ENCODE measurements around the gene SECTM1. TPM values are rescaled to one million over a fixed set of nuclear protein-coding genes. Genes with fewer than 3 reads are reported as not detected.

Gene SECTM1
- polyA plus RNA-seq, 2 donors = 2.2 to 10.8 TPM

- Histone ChIP-seq H3K4me3 (ENCODE audit: low read depth in 1 of 2, low read length in 2 of 2) (no peak overlapping the region), H3K27ac (ENCODE audit: low read depth in 2 of 2, low read length in 1 of 2) (no peak overlapping the region), H3K4me1 (ENCODE audit: control insufficient read depth in 2 of 2, insufficient read depth in 2 of 2, low read length in 1 of 2) (peaks cover 0 to 7% of the 10 kb centered on the region in 2 donors), H3K9me3 (ENCODE audit: control insufficient read depth in 2 of 2, insufficient read depth in 1 of 2, low read depth in 1 of 2, low read length in 1 of 2) (no peaks in the 10 kb centered on the region), H3K27me3 (ENCODE audit: control insufficient read depth in 1 of 2, insufficient read depth in 2 of 2, low read length in 2 of 2) (no peaks in the 10 kb centered on the region), H3K36me3 (ENCODE audit: control insufficient read depth in 2 of 2, insufficient read depth in 2 of 2, low read length in 1 of 2) (no peaks in the 10 kb centered on the region)
- WGBS, 2 donors = 64 to 65% methylated on average over 2 of the region's 2 CpGs
These were observed 23.8 kb upstream of the SECTM1 start for GRCh38 chr17:82357394-82357793.

DNA sequence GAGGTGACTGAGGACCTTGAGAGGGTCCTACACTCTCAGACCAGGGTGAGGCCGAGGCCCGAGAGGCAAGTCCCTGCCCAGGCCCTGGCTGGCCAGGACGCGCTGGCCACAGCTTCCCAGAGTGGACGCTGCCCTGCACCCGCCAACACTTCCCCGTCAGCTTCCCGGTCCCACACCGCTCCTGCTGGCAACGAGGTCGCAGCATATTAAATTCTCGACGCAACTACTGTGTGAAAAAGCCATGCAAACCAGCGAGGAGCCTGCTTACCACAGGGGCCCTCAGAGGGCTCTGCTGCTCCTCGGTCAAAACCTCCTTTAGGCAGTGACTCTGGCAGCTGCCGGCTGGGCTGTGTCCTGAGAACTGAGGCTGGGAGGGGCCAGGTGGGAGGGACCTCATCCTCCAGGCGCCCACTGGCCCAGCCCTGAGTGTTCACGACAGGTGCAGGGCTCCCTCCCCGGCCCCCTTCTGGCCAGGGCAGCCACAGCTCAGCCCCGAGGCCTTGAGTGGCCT, 23.3 kb upstream of the SECTM1 start:
- no peaks in the 10 kb centered on the region for H3K36me3 ChIP-seq (ENCODE audit: control insufficient read depth in 2 of 2, insufficient read depth in 2 of 2, low read length in 1 of 2)
- no peaks in the 10 kb centered on the region for H3K9me3 ChIP-seq (ENCODE audit: control insufficient read depth in 2 of 2, insufficient read depth in 1 of 2, low read depth in 1 of 2, low read length in 1 of 2)
- no peak overlapping the region for H3K27ac ChIP-seq (ENCODE audit: low read depth in 2 of 2, low read length in 1 of 2)
- no peak overlapping the region for H3K4me3 ChIP-seq (ENCODE audit: low read depth in 1 of 2, low read length in 2 of 2)
- 54 to 66% methylated on average over 20 of the region's 20 CpGs for WGBS, 2 donors
- H3K27me3 ChIP-seq (ENCODE audit: control insufficient read depth in 1 of 2, insufficient read depth in 2 of 2, low read length in 2 of 2) = no peaks in the 10 kb centered on the region
- peaks cover 0 to 10% of the 10 kb centered on the region in 2 donors for H3K4me1 ChIP-seq (ENCODE audit: control insufficient read depth in 2 of 2, insufficient read depth in 2 of 2, low read length in 1 of 2)

DNA sequence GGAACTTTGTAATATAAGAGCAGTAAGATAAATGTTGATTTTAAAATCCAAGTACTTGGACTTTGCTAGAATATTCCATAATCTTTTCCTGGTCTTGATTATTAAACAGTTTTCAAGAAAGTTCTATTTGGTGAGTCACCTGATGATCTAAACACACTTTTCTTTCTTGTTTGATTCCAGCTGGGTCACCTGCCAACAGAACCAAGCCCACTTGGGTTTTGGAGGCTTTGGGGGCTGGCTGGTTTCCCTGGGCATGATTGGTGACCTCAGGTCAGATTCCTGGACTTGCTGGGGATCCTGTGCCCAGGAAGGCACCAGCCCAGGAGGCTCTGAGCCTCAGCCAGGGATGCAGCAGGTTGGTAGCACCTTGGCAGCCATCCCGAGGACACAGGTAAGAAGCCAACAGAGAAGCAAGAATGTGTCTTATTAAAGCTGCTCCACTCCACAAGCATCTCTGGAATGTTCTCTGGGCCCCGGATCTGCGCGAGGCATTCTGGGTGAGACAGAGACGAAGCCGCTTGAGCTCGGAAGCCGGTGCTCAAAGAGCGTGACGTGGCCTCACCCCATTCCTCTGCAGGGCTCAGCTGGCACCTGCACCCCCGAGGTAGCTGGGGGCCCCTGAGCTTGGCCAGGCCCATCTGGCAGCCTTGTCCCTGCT, 22.3 kb upstream of the SECTM1 start:
- Histone ChIP-seq H3K4me3 (ENCODE audit: low read depth in 1 of 2, low read length in 2 of 2) (no peak overlapping the region), H3K27ac (ENCODE audit: low read depth in 2 of 2, low read length in 1 of 2) (no peak overlapping the region), H3K4me1 (ENCODE audit: control insufficient read depth in 2 of 2, insufficient read depth in 2 of 2, low read length in 1 of 2) (peaks cover 0 to 10% of the 10 kb centered on the region in 2 donors), H3K36me3 (ENCODE audit: control insufficient read depth in 2 of 2, insufficient read depth in 2 of 2, low read length in 1 of 2) (no peaks in the 10 kb centered on the region), H3K27me3 (ENCODE audit: control insufficient read depth in 1 of 2, insufficient read depth in 2 of 2, low read length in 2 of 2) (no peaks in the 10 kb centered on the region), H3K9me3 (ENCODE audit: control insufficient read depth in 2 of 2, insufficient read depth in 1 of 2, low read depth in 1 of 2, low read length in 1 of 2) (no peaks in the 10 kb centered on the region)
- WGBS, 2 donors = 45 to 54% methylated on average over 11 of the region's 11 CpGs

- Histone ChIP-seq H3K36me3 (ENCODE audit: control insufficient read depth in 2 of 2, insufficient read depth in 2 of 2, low read length in 1 of 2) (no peaks in the 10 kb centered on the region), H3K4me3 (ENCODE audit: low read depth in 1 of 2, low read length in 2 of 2) (no peak overlapping the region), H3K27me3 (ENCODE audit: control insufficient read depth in 1 of 2, insufficient read depth in 2 of 2, low read length in 2 of 2) (no peaks in the 10 kb centered on the region), H3K9me3 (ENCODE audit: control insufficient read depth in 2 of 2, insufficient read depth in 1 of 2, low read depth in 1 of 2, low read length in 1 of 2) (no peaks in the 10 kb centered on the region), H3K4me1 (ENCODE audit: control insufficient read depth in 2 of 2, insufficient read depth in 2 of 2, low read length in 1 of 2) (peaks cover 0 to 10% of the 10 kb centered on the region in 2 donors), H3K27ac (ENCODE audit: low read depth in 2 of 2, low read length in 1 of 2) (no peak overlapping the region)
- 87 to 90% methylated on average over 7 of the region's 7 CpGs for WGBS, 2 donors
These were observed 21.3 kb upstream of the SECTM1 start for GRCh38 chr17:82354804-82355308.

DNA sequence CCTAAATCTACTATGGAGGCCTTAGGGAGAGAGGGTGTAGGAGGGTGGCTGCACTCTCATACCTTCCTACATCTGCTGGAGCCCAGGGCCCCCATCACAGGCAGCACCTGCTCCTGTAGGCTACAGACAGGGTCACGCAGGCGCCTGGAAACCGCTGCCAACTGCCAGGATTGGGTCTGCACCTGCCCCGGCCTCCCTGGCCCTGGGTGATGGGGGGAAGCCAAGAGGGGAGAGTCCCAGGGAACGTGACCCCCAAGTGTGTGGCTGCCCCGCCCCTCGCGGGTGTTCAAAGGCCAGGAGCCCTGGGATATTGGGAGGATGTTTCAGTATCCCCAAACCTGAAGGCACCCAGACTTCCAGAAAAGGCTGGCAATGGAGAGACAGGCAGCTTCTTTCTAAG, 19.9 kb upstream of the SECTM1 start:
- no peaks in the 10 kb centered on the region for H3K36me3 ChIP-seq (ENCODE audit: control insufficient read depth in 2 of 2, insufficient read depth in 2 of 2, low read length in 1 of 2)
- H3K9me3 ChIP-seq (ENCODE audit: control insufficient read depth in 2 of 2, insufficient read depth in 1 of 2, low read depth in 1 of 2, low read length in 1 of 2) = no peaks in the 10 kb centered on the region
- H3K4me1 ChIP-seq (ENCODE audit: control insufficient read depth in 2 of 2, insufficient read depth in 2 of 2, low read length in 1 of 2) = peaks cover 0 to 10% of the 10 kb centered on the region in 2 donors
- H3K4me3 ChIP-seq (ENCODE audit: low read depth in 1 of 2, low read length in 2 of 2) = no peak overlapping the region
- no peak overlapping the region for H3K27ac ChIP-seq (ENCODE audit: low read depth in 2 of 2, low read length in 1 of 2)
- 80% methylated on average over 8 of the region's 8 CpGs for WGBS, 2 donors
- H3K27me3 ChIP-seq (ENCODE audit: control insufficient read depth in 1 of 2, insufficient read depth in 2 of 2, low read length in 2 of 2) = no peaks in the 10 kb centered on the region

DNA sequence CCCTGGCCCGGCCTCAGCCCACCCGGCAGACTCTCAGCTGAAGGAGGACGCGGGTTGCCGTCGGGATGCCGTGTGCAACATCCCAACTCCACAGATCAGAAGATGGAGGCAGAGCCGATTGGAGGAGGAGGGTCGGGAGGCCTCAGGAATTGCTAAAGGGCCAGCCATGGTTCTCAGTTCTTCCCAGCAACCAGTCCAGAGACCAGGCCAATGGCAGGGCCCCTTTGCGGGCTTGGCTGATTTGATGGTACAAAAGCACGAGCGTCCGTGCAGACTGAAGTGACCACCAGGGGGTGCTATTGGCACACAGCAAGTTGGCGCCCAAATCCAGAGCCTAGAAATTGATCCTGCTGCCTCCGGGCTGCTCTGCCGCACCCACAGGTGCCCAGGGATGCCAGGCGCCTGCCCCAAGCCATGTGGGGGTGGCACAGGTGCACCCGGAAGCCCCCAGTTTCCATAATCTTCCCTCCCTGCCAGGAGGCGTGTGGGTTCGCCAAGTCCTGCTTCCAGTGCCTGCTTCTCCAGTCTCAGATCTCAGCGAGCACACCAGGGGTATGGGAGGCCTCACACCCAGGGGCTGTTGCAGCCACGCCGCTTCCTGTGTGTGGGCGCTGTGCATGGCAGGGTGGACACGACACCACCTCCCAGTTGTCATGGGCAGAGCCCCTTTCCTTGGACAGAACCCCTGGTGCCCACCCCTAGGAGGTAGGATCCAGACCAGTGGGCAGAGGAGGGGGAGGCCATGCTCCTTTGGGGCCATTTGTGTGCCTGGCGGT, 18.3 kb upstream of the SECTM1 start:
- H3K4me3 ChIP-seq (ENCODE audit: low read depth in 1 of 2, low read length in 2 of 2) = no peak overlapping the region
- H3K36me3 ChIP-seq (ENCODE audit: control insufficient read depth in 2 of 2, insufficient read depth in 2 of 2, low read length in 1 of 2) = no peaks in the 10 kb centered on the region
- H3K27ac ChIP-seq (ENCODE audit: low read depth in 2 of 2, low read length in 1 of 2) = no peak overlapping the region
- H3K27me3 ChIP-seq (ENCODE audit: control insufficient read depth in 1 of 2, insufficient read depth in 2 of 2, low read length in 2 of 2) = no peaks in the 10 kb centered on the region
- H3K4me1 ChIP-seq (ENCODE audit: control insufficient read depth in 2 of 2, insufficient read depth in 2 of 2, low read length in 1 of 2) = peaks cover 0 to 10% of the 10 kb centered on the region in 2 donors
- no peaks in the 10 kb centered on the region for H3K9me3 ChIP-seq (ENCODE audit: control insufficient read depth in 2 of 2, insufficient read depth in 1 of 2, low read depth in 1 of 2, low read length in 1 of 2)
- 33 to 35% methylated on average over 26 of the region's 26 CpGs for WGBS, 2 donors

GRCh38 chr17:82351254-82351712, 17.7 kb upstream of the SECTM1 start:
- WGBS, 2 donors = 52 to 53% methylated on average over 21 of the region's 21 CpGs
- Histone ChIP-seq H3K4me1 (ENCODE audit: control insufficient read depth in 2 of 2, insufficient read depth in 2 of 2, low read length in 1 of 2) (peaks cover 0 to 7% of the 10 kb centered on the region in 2 donors), H3K36me3 (ENCODE audit: control insufficient read depth in 2 of 2, insufficient read depth in 2 of 2, low read length in 1 of 2) (no peaks in the 10 kb centered on the region), H3K9me3 (ENCODE audit: control insufficient read depth in 2 of 2, insufficient read depth in 1 of 2, low read depth in 1 of 2, low read length in 1 of 2) (no peaks in the 10 kb centered on the region), H3K27ac (ENCODE audit: low read depth in 2 of 2, low read length in 1 of 2) (no peak overlapping the region), H3K4me3 (ENCODE audit: low read depth in 1 of 2, low read length in 2 of 2) (no peak overlapping the region), H3K27me3 (ENCODE audit: control insufficient read depth in 1 of 2, insufficient read depth in 2 of 2, low read length in 2 of 2) (no peaks in the 10 kb centered on the region)

- Histone ChIP-seq H3K27me3 (ENCODE audit: control insufficient read depth in 1 of 2, insufficient read depth in 2 of 2, low read length in 2 of 2) (no peaks in the 10 kb centered on the region), H3K4me3 (ENCODE audit: low read depth in 1 of 2, low read length in 2 of 2) (no peak overlapping the region), H3K36me3 (ENCODE audit: control insufficient read depth in 2 of 2, insufficient read depth in 2 of 2, low read length in 1 of 2) (no peaks in the 10 kb centered on the region), H3K27ac (ENCODE audit: low read depth in 2 of 2, low read length in 1 of 2) (no peak overlapping the region), H3K9me3 (ENCODE audit: control insufficient read depth in 2 of 2, insufficient read depth in 1 of 2, low read depth in 1 of 2, low read length in 1 of 2) (no peaks in the 10 kb centered on the region), H3K4me1 (ENCODE audit: control insufficient read depth in 2 of 2, insufficient read depth in 2 of 2, low read length in 1 of 2) (peaks cover 0 to 5% of the 10 kb centered on the region in 2 donors)
- WGBS, 2 donors = 79% methylated on average over 28 of the region's 28 CpGs
These were observed 16.8 kb upstream of the SECTM1 start for GRCh38 chr17:82350182-82351030.

DNA sequence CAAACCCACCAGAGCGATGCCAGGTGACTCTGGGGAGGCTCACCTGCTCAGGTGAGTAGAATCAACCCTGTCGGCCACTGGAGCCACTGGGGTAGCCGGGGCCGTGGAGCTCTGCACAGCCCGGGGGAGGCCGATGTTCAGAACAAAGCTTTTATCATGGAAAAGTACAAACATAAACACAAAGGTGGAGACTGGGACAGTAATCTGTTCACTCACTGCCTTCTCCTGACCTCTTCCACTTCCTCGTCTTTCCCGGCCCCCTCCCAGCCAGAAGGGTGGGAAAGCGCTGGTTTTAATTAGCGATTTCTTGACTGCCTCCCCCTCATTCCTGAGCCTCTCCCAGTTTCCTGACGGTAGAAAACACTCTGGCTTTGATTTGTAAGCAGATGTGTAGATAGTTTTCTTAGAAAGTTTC, 15.7 kb upstream of the SECTM1 start:
- H3K9me3 ChIP-seq (ENCODE audit: control insufficient read depth in 2 of 2, insufficient read depth in 1 of 2, low read depth in 1 of 2, low read length in 1 of 2) = no peaks in the 10 kb centered on the region
- H3K4me3 ChIP-seq (ENCODE audit: low read depth in 1 of 2, low read length in 2 of 2) = no peak overlapping the region
- H3K27ac ChIP-seq (ENCODE audit: low read depth in 2 of 2, low read length in 1 of 2) = no peak overlapping the region
- H3K4me1 ChIP-seq (ENCODE audit: control insufficient read depth in 2 of 2, insufficient read depth in 2 of 2, low read length in 1 of 2) = peaks cover 0 to 4% of the 10 kb centered on the region in 2 donors
- H3K27me3 ChIP-seq (ENCODE audit: control insufficient read depth in 1 of 2, insufficient read depth in 2 of 2, low read length in 2 of 2) = no peaks in the 10 kb centered on the region
- 48 to 58% methylated on average over 11 of the region's 11 CpGs for WGBS, 2 donors
- no peaks in the 10 kb centered on the region for H3K36me3 ChIP-seq (ENCODE audit: control insufficient read depth in 2 of 2, insufficient read depth in 2 of 2, low read length in 1 of 2)

All from esophagus (tissue), 2 donors.